ENCODE data around the gene BMPER.

DNA sequence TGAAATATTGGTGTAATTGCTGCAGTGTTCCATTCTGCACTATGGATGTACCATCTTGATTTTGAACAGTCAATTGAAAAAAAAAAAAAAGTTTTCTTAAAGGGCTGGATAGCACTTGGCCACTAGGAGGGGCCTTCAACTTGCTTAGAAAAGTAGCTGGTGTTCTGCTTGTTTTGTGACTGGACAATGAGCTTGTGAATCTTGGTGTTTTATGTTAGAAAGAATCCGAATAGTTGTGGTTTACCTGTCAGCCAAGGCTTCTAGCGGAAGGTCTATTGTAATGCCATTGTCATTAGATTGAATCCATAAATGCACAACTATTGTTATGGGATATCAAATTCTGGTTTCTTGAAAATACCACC is 77.1 kb downstream of the BMPER start:
- TF ChIP-seq TCF12 (IDR thresholded peaks at IDR 0.05; ENCODE audit: low read depth, low read length), result no peak
- no peak for TF ChIP-seq WRNIP1 (IDR thresholded peaks at IDR 0.05; ENCODE audit: borderline replicate concordance, low read depth, low read length)
- TF ChIP-seq, protein P1, sequence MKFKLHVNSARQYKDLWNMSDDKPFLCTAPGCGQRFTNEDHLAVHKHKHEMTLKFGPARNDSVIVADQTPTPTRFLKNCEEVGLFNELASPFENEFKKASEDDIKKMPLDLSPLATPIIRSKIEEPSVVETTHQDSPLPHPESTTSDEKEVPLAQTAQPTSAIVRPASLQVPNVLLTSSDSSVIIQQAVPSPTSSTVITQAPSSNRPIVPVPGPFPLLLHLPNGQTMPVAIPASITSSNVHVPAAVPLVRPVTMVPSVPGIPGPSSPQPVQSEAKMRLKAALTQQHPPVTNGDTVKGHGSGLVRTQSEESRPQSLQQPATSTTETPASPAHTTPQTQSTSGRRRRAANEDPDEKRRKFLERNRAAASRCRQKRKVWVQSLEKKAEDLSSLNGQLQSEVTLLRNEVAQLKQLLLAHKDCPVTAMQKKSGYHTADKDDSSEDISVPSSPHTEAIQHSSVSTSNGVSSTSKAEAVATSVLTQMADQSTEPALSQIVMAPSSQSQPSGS (IDR thresholded peaks at IDR 0.05; ENCODE audit: low read length), result no peak
- TF ChIP-seq ZNF274 (IDR thresholded peaks at IDR 0.05; ENCODE audit: insufficient read depth, insufficient read length), result no peak
- no peak for TF ChIP-seq NFIC (IDR thresholded peaks at IDR 0.05; ENCODE audit: low read depth, low read length)
- TF ChIP-seq CTCF (IDR thresholded peaks at IDR 0.05 in 2 of 3, conservative IDR thresholded peaks at IDR 0.05 in 1 of 3; ENCODE audit: control insufficient read depth in 2 of 3, extremely low read depth in 1 of 3, insufficient read depth in 1 of 3, low read depth in 3 of 3, low read length in 3 of 3), result no peak
